Transverse colon (tissue), 4 donors: Measurements from ENCODE around the gene GPC5. TPM values are rescaled to one million over a fixed set of nuclear protein-coding genes. Genes with fewer than 3 reads are reported as not detected.
A peak's percentile ranks its signal among the peaks of the same experiment; 100 is the strongest.

Experiments
- DNase-seq: peaks from one replicate; pipeline ENCODE4 v3.0.0-alpha.2; 2019
- H3K27ac ChIP-seq, 4 donors: fragments of 200-600 bp; sonication (generic); 2 replicates each; pipeline ENCODE4 v1.5.1; 2016 to 2018; ENCODE audit warnings: inconsistent platforms in 4 of 4
- H3K27me3 ChIP-seq: fragments of 200-600 bp; sonication (generic); 2 replicates; pipeline ENCODE4 v1.5.1; 2017; ENCODE audit warnings: inconsistent platforms
- H3K36me3 ChIP-seq, 4 donors: fragments of 200-600 bp; sonication (generic); 2 replicates each; pipeline ENCODE4 v1.5.1; 2017 to 2019; ENCODE audit warnings: inconsistent platforms in 4 of 4
- H3K4me1 ChIP-seq, 4 donors: fragments of 200-600 bp; sonication (generic); 2 replicates each; pipeline ENCODE4 v1.5.1; 2017 to 2020; ENCODE audit warnings: inconsistent platforms in 4 of 4
- H3K4me3 ChIP-seq, 4 donors: fragments of 200-600 bp; sonication (generic); 1 replicate in 1 of 4; 2 replicates in 3 of 4; pipeline versions ENCODE4 v1.5.1 to v1.6.1; 2017 to 2019; ENCODE audit warnings: inconsistent platforms in 4 of 4
- H3K9me3 ChIP-seq, 2 donors: fragments of 200-600 bp; sonication (generic); 2 replicates each; pipeline ENCODE4 v1.5.1; 2017 to 2019; ENCODE audit warnings: inconsistent platforms in 2 of 2
- EP300 ChIP-seq: sonication (generic); formaldehyde crosslinking; IDR thresholded peaks from one replicate; pipeline ENCODE4 v1.6.1; 2017; ENCODE audit warnings: antibody characterized with exemption, low read depth
- POLR2A ChIP-seq: fragments of 450-650 bp; IDR thresholded peaks from one replicate; pipeline ENCODE4 v1.6.1; 2016; ENCODE audit warnings: antibody characterized with exemption, mild to moderate bottlenecking, moderate library complexity
- POLR2AphosphoS5 ChIP-seq, 3 donors: sonication (generic); formaldehyde crosslinking; IDR thresholded peaks; one replicate each; pipeline ENCODE4 v1.6.1; 2016; ENCODE audit warnings: antibody characterized with exemption in 3 of 3
- WGBS, 2 donors: methylation state at CpG; one replicate each; pipeline ENCODE4 v1.1.5; 2018; ENCODE audit warnings: low coverage in 1 of 2; 5-methylcytosine and 5-hydroxymethylcytosine counted together
- in situ Hi-C, 4 donors: fragments of 200-750 bp; cut with MboI; loops; one replicate each; pipeline versions ENCODE4 v1.15.0 to v1.15.1; 2017; ENCODE audit warnings: low sequenced_read_pairs in 3 of 4, low pct_ligation_motif_present in 1 of 4, low pct_unique_long_range_greater_than_20kb in 1 of 4
- intact Hi-C: fragments of 100-400 bp; cut with DNase I; formaldehyde crosslinking; loops from one replicate; pipeline ENCODE4 v1.15.1; 2023; ENCODE audit warnings: low total_unique reads
- total RNA-seq, 4 donors: library from RNA; depleted of rRNA; stranded (reverse); fragments of >200 nt; gene quantifications; one replicate each; pipeline ENCODE4 v1.1.0, GENCODE V29; 2016
- TF ChIP-seq, protein P1 (sequence below), 5 experiments: fragments of 200-600 bp in 3 of 5; fragments of 450-650 bp in 2 of 5; sonication (generic) in 3 of 5; IDR thresholded peaks; 1 replicate in 2 of 5; 2 replicates in 3 of 5; pipeline ENCODE4 v1.5.1; 2016 to 2017; ENCODE audit warnings: antibody characterized with exemption in 5 of 5, inconsistent platforms in 3 of 5, mild to moderate bottlenecking in 2 of 5, moderate library complexity in 1 of 5

Gene GPC5
- total RNA-seq, 4 donors from 2014 or later = 0.48 to 1.4 TPM; not detected in 2

DNA sequence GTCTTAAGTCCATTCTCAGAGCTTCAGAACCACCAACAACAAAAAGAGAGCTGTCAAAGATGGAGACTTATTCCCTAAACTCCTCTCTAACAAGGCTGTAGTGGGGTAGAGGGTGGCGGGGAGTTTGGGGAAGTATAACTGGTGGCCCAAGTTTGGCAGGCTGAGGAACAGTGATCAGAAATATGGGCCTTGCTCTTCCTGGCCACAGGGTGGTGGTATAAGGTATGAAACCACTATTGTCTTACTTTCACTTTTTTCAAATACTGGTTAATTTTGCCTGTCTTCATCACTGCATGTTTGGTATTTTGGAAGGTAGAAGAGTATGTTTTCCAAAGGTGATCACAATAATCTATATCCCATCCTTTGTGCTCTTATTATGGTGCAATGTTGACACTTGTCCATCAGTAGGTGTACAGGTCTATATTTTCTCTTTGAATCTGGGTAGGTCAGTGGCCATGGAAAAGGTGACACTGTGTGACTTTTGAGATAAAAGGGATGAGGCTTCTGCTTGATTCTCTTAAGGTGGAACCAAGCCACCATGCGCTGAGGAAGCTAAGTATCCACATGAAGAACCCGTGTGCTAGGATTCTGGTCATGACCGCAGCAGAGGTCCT, 23.2 kb upstream of the GPC5 start:
- no peak for DNase-seq
- in situ Hi-C loops (loop anchor here in 2 of 4 donors (10.0 to 25.0 kb wide), 2 partner anchors 337 to 350 kb away; no protein-coding TSS in a partner anchor), intact Hi-C loops (no loop called here)
- TF ChIP-seq EP300 (no peak), POLR2AphosphoS5 (IDR thresholded peaks at IDR 0.05) (no peak), POLR2A (no peak)
- TF ChIP-seq, protein P1, sequence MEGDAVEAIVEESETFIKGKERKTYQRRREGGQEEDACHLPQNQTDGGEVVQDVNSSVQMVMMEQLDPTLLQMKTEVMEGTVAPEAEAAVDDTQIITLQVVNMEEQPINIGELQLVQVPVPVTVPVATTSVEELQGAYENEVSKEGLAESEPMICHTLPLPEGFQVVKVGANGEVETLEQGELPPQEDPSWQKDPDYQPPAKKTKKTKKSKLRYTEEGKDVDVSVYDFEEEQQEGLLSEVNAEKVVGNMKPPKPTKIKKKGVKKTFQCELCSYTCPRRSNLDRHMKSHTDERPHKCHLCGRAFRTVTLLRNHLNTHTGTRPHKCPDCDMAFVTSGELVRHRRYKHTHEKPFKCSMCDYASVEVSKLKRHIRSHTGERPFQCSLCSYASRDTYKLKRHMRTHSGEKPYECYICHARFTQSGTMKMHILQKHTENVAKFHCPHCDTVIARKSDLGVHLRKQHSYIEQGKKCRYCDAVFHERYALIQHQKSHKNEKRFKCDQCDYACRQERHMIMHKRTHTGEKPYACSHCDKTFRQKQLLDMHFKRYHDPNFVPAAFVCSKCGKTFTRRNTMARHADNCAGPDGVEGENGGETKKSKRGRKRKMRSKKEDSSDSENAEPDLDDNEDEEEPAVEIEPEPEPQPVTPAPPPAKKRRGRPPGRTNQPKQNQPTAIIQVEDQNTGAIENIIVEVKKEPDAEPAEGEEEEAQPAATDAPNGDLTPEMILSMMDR (IDR thresholded peaks at IDR 0.05) = peak; percentile 23 to 44 (median 32)
- Histone ChIP-seq H3K4me1 (no peaks in the 10 kb centered on the region), H3K27ac (no peak overlapping the region), H3K9me3 (no peaks in the 10 kb centered on the region), H3K36me3 (no peaks in the 10 kb centered on the region), H3K27me3 (no peaks in the 10 kb centered on the region), H3K4me3 (no peak overlapping the region)
- 76% methylated on average over 4 of the region's 4 CpGs; no CpG with 5 or more reads in 1 of the 2 donors for WGBS, 2 donors

- intact Hi-C loops = no loop called here
Measured at GRCh38 chr13:91381371-91381770, 17.1 kb upstream of the GPC5 start.

DNA sequence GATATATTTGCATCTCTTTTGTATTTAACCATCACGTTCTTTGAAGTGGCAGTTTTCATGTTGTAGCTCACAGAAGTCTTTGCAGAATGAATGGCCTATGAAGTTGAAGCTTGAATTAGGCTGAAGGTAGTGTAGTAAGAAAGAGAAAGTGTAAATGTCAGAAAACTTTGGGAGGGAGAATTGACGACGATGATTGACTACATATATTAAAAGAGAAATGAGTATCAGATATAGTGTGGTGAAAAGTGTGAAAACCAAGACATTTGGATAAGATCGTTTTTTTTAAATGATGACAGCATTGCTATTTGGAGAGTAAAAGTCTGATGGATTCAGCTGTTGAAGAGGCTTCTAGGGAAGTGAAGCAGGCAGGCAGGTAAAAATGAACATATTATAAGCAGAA, 14.6 kb upstream of the GPC5 start:
- H3K4me3 ChIP-seq = no peak overlapping the region
- no peak overlapping the region for H3K27ac ChIP-seq
- DNase-seq = no peak
- 58 to 72% methylated on average over 4 of the region's 4 CpGs for WGBS, 2 donors
- intact Hi-C loops = no loop called here
- TF ChIP-seq, protein P1 (IDR thresholded peaks at IDR 0.05) = no peak
- TF ChIP-seq EP300 (no peak), POLR2AphosphoS5 (IDR thresholded peaks at IDR 0.05) (no peak), POLR2A (no peak)
- H3K27me3 ChIP-seq = peaks cover 17% of the 10 kb centered on the region
- H3K9me3 ChIP-seq = no peaks in the 10 kb centered on the region
- H3K4me1 ChIP-seq = no peaks in the 10 kb centered on the region
- no peaks in the 10 kb centered on the region for H3K36me3 ChIP-seq
- in situ Hi-C loops = loop anchor here in 2 of 4 donors (10.0 to 25.0 kb wide), 2 partner anchors 328 to 341 kb away; no protein-coding TSS in a partner anchor

More at GRCh38 chr13:91381371-91381770, 17.1 kb upstream of the GPC5 start:
- no peaks in the 10 kb centered on the region for H3K4me1 ChIP-seq
- no peak for DNase-seq
- peaks cover 14% of the 10 kb centered on the region for H3K27me3 ChIP-seq
- no peaks in the 10 kb centered on the region for H3K36me3 ChIP-seq
- H3K4me3 ChIP-seq = no peak overlapping the region
- no peak overlapping the region for H3K27ac ChIP-seq
- no peak for TF ChIP-seq POLR2A
- no peak for TF ChIP-seq POLR2AphosphoS5 (IDR thresholded peaks at IDR 0.05)
- TF ChIP-seq EP300 = no peak
- TF ChIP-seq, protein P1 (IDR thresholded peaks at IDR 0.05) = peak in 4 of 5 experiments; percentile 10 to 31 (median 20)
- in situ Hi-C loops = loop anchor here in 2 of 4 donors (10.0 to 25.0 kb wide), 2 partner anchors 331 to 343 kb away; no protein-coding TSS in a partner anchor
- H3K9me3 ChIP-seq = no peaks in the 10 kb centered on the region

- Histone ChIP-seq H3K4me3 (no peak overlapping the region), H3K36me3 (no peaks in the 10 kb centered on the region), H3K27me3 (peaks cover 18% of the 10 kb centered on the region), H3K4me1 (no peaks in the 10 kb centered on the region), H3K9me3 (no peaks in the 10 kb centered on the region), H3K27ac (no peak overlapping the region)
- TF ChIP-seq, protein P1 (IDR thresholded peaks at IDR 0.05) = no peak
- TF ChIP-seq EP300 (no peak), POLR2A (no peak), POLR2AphosphoS5 (IDR thresholded peaks at IDR 0.05) (no peak)
- intact Hi-C loops = no loop called here
- 48 to 70% methylated on average over 2 of the region's 2 CpGs for WGBS, 2 donors
- DNase-seq = no peak
- in situ Hi-C loops = loop anchor here in 2 of 4 donors (10.0 to 25.0 kb wide), 2 partner anchors 327 to 340 kb away; no protein-coding TSS in a partner anchor
Measured at GRCh38 chr13:91384896-91385295, 13.5 kb upstream of the GPC5 start.
